Breast epithelium (tissue), 3 donors: ENCODE measurements around the gene SYT15B.
"Not testable (repeated sequence)": the region's sequence is repeated elsewhere in the genome, so short reads cannot be mapped to it uniquely, and the experiment has no call there.

Experiments
- CTCF ChIP-seq, 3 donors: fragments of 450-650 bp; IDR thresholded peaks; one replicate each; pipeline ENCODE4 v1.5.1; 2016 to 2017; ENCODE audit warnings: antibody characterized with exemption in 3 of 3, mild to moderate bottlenecking in 3 of 3, moderate library complexity in 3 of 3
- POLR2AphosphoS5 ChIP-seq, 3 donors: sonication (generic); formaldehyde crosslinking; IDR thresholded peaks; one replicate each; pipeline ENCODE4 v1.6.1; 2017; ENCODE audit warnings: antibody characterized with exemption in 3 of 3

DNA sequence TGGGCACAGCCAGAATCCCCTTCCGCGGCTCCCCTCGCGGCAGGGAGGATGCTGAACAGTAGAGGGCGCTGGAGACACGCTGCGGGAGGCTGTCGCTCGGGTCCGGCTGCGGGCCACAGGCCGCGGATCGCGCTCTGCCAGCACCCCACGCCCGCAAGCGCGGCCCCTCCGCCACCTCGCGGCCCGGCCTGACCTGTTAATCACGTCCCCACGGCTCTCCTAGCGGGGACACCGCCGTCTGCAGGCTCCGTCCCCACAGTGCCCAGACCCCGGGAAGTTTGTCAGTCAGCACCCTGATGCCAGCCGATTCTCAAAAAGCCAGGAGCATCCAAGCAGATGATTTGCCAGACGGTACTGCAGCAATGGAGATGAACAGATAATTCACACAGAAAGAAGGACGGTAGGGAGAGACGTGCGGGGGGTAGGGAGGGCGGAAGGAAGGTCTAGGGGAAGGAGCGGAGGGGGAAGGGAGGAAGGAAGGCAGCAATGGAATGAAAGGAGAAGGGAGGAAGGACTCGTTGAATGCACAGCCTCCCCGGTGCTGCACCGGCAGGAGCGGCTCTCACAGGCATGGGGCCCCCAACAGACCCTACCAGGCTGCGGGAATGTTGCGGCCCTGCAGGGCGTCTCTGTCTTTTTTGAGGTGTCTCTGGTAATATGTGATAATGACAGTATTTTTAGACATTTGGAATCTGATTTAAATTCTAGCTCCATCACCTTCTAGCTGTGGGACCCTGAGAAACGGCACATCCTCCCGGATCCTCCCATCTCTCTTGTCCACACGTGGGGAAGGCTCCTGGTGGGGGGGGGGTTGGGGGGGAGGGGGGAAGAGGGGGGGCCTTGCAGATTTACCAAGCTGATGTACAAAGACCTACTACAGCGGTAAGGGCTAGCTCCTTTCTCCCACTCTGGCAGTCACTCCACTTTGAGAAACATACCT lies 19.5 kb downstream of the SYT15B start:
- not testable (repeated sequence) for TF ChIP-seq POLR2AphosphoS5, CTCF (IDR thresholded peaks at IDR 0.05)
